H1 (cell line): Measurements from ENCODE around the gene CLEC19A. TPM values are rescaled to one million over a fixed set of nuclear protein-coding genes. Genes with fewer than 3 reads are reported as not detected.
A peak's percentile ranks its signal among the peaks of the same experiment; 100 is the strongest.

Source experiments
- CTCF ChIA-PET: fragments of 300-600 bp; sonication (Branson Sonifier 250); formaldehyde crosslinking; loops from one replicate; lab custom pipeline; 2021; ENCODE audit not compliant: partially characterized antibody; lab: Charles Lee
- POLR2A ChIA-PET: fragments of 300-600 bp; sonication (Branson Sonifier 250); formaldehyde crosslinking; loops from one replicate; lab custom pipeline; 2021; ENCODE audit warnings: inconsistent platforms; ENCODE audit not compliant: partially characterized antibody; lab: Charles Lee
- DNase-seq, 2 experiments: peaks; one replicate each; pipeline versions ENCODE4 v3.0.0 to v3.0.0-alpha.2; 2010 to 2022; ENCODE audit warnings: low spot score in 2 of 2, low read depth in 1 of 2, mixed read lengths in 1 of 2
- FAIRE-seq: peaks from 2 replicates; lab custom pipeline; 2011; peaks lifted over from hg19 to GRCh38; lab: Jason Lieb, UNC
- H2AFZ ChIP-seq: 2 replicates; pipeline ENCODE4 v1.8.1; 2012; ENCODE audit warnings: low read length, inconsistent platforms
- H2AK5ac ChIP-seq: 2 replicates; pipeline ENCODE4 v1.6.1; 2013; ENCODE audit warnings: low read depth, low read length
- H2BK120ac ChIP-seq: replicated peaks from 2 replicates; pipeline ENCODE3; 2013; ENCODE audit warnings: low read depth, low read length, inconsistent platforms
- H2BK12ac ChIP-seq: 2 replicates; pipeline ENCODE4 v1.6.1; 2013; ENCODE audit warnings: low read depth, low read length
- H2BK15ac ChIP-seq: 2 replicates; pipeline ENCODE4 v1.6.1; 2013; ENCODE audit warnings: low read length
- H2BK20ac ChIP-seq: 2 replicates; pipeline ENCODE4 v1.6.1; 2013; ENCODE audit warnings: low read length
- H2BK5ac ChIP-seq: 2 replicates; pipeline ENCODE4 v1.6.1; 2013; ENCODE audit warnings: low read depth, low read length
- H3K14ac ChIP-seq: 2 replicates; pipeline ENCODE4 v1.6.1; 2013; ENCODE audit warnings: inconsistent platforms; ENCODE audit not compliant: insufficient read length
- H3K18ac ChIP-seq: 2 replicates; pipeline ENCODE4 v1.6.1; 2013; ENCODE audit warnings: low read length; ENCODE audit errors: extremely low read depth
- H3K23ac ChIP-seq: 2 replicates; pipeline ENCODE4 v1.6.1; 2013; ENCODE audit warnings: inconsistent platforms; ENCODE audit not compliant: insufficient read length
- H3K23me2 ChIP-seq: 2 replicates; pipeline ENCODE4 v1.6.1; 2013; ENCODE audit warnings: low read depth, low read length
- H3K27ac ChIP-seq: 2 replicates; pipeline ENCODE4 v1.6.1; 2011; ENCODE audit warnings: low read depth, low read length, inconsistent platforms
- H3K27me3 ChIP-seq, 4 experiments: replicated peaks in 1 of 4; 1 replicate in 1 of 4; 2 replicates in 3 of 4; pipeline versions ENCODE4 v1.6.1 to v1.8.1; 2011 to 2013; ENCODE audit warnings: low read length in 3 of 4, mild to moderate bottlenecking in 3 of 4, inconsistent platforms in 2 of 4, mixed read lengths in 2 of 4, moderate library complexity in 1 of 4; ENCODE audit not compliant: control insufficient read depth in 3 of 4, insufficient read depth in 3 of 4; ENCODE audit errors: extremely low read depth in 1 of 4
- H3K36me3 ChIP-seq, 4 experiments: 2 replicates each; pipeline versions ENCODE4 v1.6.1 to v1.8.1; 2011 to 2013; ENCODE audit warnings: mild to moderate bottlenecking in 4 of 4, low read length in 3 of 4, moderate library complexity in 2 of 4, control low read depth in 1 of 4, inconsistent platforms in 1 of 4; ENCODE audit not compliant: insufficient read depth in 4 of 4, control insufficient read depth in 2 of 4
- H3K4ac ChIP-seq: replicated peaks from 2 replicates; pipeline ENCODE3; 2013; ENCODE audit warnings: low read length, low read depth, mixed read lengths, inconsistent platforms; ENCODE audit not compliant: insufficient read length
- H3K4me1 ChIP-seq, 4 experiments: replicated peaks in 1 of 4; 1 replicate in 1 of 4; 2 replicates in 3 of 4; pipeline versions ENCODE4 v1.6.1 to v1.8.1; 2011 to 2013; ENCODE audit warnings: low read length in 3 of 4, inconsistent platforms in 2 of 4, mixed read lengths in 1 of 4; ENCODE audit not compliant: insufficient read depth in 4 of 4, control insufficient read depth in 3 of 4
- H3K4me2 ChIP-seq, 2 experiments: 2 replicates each; pipeline versions ENCODE4 v1.6.1 to v1.8.1; 2011 to 2013; ENCODE audit warnings: low read depth in 2 of 2, low read length in 2 of 2, control low read depth in 1 of 2, inconsistent platforms in 1 of 2, mild to moderate bottlenecking in 1 of 2; ENCODE audit not compliant: insufficient read depth in 1 of 2
- H3K4me3 ChIP-seq, 4 experiments: fragments of 200-600, 300-600 bp in 1 of 4; sonication (generic), shearing (Covaris generic), sonication (Bioruptor Twin) in 1 of 4; 2 replicates each; pipeline versions ENCODE4 v1.5.1 to v1.8.1; 2011 to 2016; ENCODE audit warnings: low read length in 4 of 4, low read depth in 3 of 4, control low read depth in 2 of 4, inconsistent platforms in 2 of 4, mild to moderate bottlenecking in 2 of 4, mixed read lengths in 1 of 4, moderate library complexity in 1 of 4; ENCODE audit not compliant: insufficient read depth in 2 of 4; ENCODE audit errors: extremely low read depth in 1 of 4
- H3K56ac ChIP-seq: replicated peaks from 2 replicates; pipeline ENCODE3; 2013; ENCODE audit warnings: low read depth, mild to moderate bottlenecking, mixed read lengths, low read length, inconsistent platforms; ENCODE audit not compliant: insufficient read length
- H3K79me1 ChIP-seq: 2 replicates; pipeline ENCODE4 v1.6.1; 2013; ENCODE audit warnings: low read depth, low read length, control low read depth
- H3K79me2 ChIP-seq, 2 experiments: 2 replicates each; pipeline versions ENCODE4 v1.6.1 to v1.8.1; 2012 to 2013; ENCODE audit warnings: low read length in 2 of 2, mild to moderate bottlenecking in 2 of 2, inconsistent platforms in 1 of 2; ENCODE audit not compliant: insufficient read depth in 2 of 2, control insufficient read depth in 1 of 2
- H3K9ac ChIP-seq, 4 experiments: replicated peaks in 1 of 4; 1 replicate in 1 of 4; 2 replicates in 3 of 4; pipeline versions ENCODE4 v1.6.1 to v1.8.1; 2011 to 2013; ENCODE audit warnings: low read depth in 3 of 4, low read length in 3 of 4, control low read depth in 2 of 4, mild to moderate bottlenecking in 2 of 4, moderate library complexity in 2 of 4, inconsistent platforms in 1 of 4; ENCODE audit errors: extremely low read depth in 1 of 4
- H3K9me3 ChIP-seq, 2 experiments: 2 replicates each; pipeline versions ENCODE4 v1.6.1 to v1.8.1; 2012 to 2013; ENCODE audit warnings: mild to moderate bottlenecking in 2 of 2, moderate library complexity in 2 of 2, control low read depth in 1 of 2, inconsistent platforms in 1 of 2, low read depth in 1 of 2, low read length in 1 of 2, mixed read lengths in 1 of 2; ENCODE audit not compliant: insufficient read depth in 2 of 2
- H4K20me1 ChIP-seq, 2 experiments: replicated peaks in 1 of 2; 2 replicates each; pipeline versions ENCODE3 to v1.8.1; 2011 to 2013; ENCODE audit warnings: inconsistent platforms in 2 of 2, low read length in 2 of 2, mild to moderate bottlenecking in 1 of 2; ENCODE audit not compliant: insufficient read depth in 2 of 2, control insufficient read depth in 1 of 2
- H4K5ac ChIP-seq: 2 replicates; pipeline ENCODE4 v1.6.1; 2013; ENCODE audit warnings: low read length, low read depth, mixed read lengths, inconsistent platforms; ENCODE audit not compliant: insufficient read length
- H4K8ac ChIP-seq: 2 replicates; pipeline ENCODE4 v1.8.0; 2013; ENCODE audit warnings: mild to moderate bottlenecking, moderate library complexity, low read length, inconsistent platforms; ENCODE audit not compliant: insufficient read depth; ENCODE audit errors: extremely low read depth
- H4K91ac ChIP-seq: replicated peaks from 2 replicates; pipeline ENCODE3; 2013; ENCODE audit warnings: low read length, mixed read lengths, inconsistent platforms; ENCODE audit not compliant: insufficient read length
- BACH1 ChIP-seq: IDR thresholded peaks from 2 replicates; pipeline ENCODE4 v1.6.1; 2012; ENCODE audit warnings: low read length, improper control_type of control experiment
- MAFK ChIP-seq: IDR thresholded peaks from 2 replicates; pipeline ENCODE4 v1.6.1; 2012; ENCODE audit warnings: low read depth, mild to moderate bottlenecking, improper control_type of control experiment, low read length
- TAF7 ChIP-seq: optimal IDR thresholded peaks from 2 replicates; pipeline ENCODE3; 2011; ENCODE audit warnings: low read depth, mild to moderate bottlenecking, inconsistent platforms, low read length, moderate library complexity, borderline replicate concordance
- WGBS, 2 experiments: shearing (Covaris generic) in 1 of 2; methylation state at CpG; one replicate each; pipeline versions ENCODE4 v1.1.6 to v1.1.7; 2013 to 2015; ENCODE audit warnings: low lambda C conversion rate in 2 of 2, mixed read lengths in 2 of 2, inconsistent platforms in 1 of 2, low coverage in 1 of 2, missing lambda C conversion rate in 1 of 2; ENCODE audit not compliant: insufficient replicate concordance in 2 of 2, insufficient coverage in 1 of 2, insufficient read length in 1 of 2; ENCODE audit errors: extremely low coverage in 1 of 2, missing lambda C conversion rate in 1 of 2; 5-methylcytosine and 5-hydroxymethylcytosine counted together
- polyA plus RNA-seq, 7 experiments: library from polyadenylated mRNA; depleted of rRNA in 3 of 7; stranded (reverse) in 5 of 7; unstranded in 2 of 7; fragments of >200 nt in 5 of 7; fragments of 200-250 nt in 2 of 7; gene quantifications; 1 replicate in 5 of 7; 2 replicates in 1 of 7; 4 replicates in 1 of 7; pipeline versions ENCODE4 v1.2.1 to v1.2.3, GENCODE V29; 2011 to 2013; ENCODE audit warnings: missing spikeins in 2 of 7, mixed read lengths in 2 of 7
- total RNA-seq: library from RNA; stranded (reverse); fragmentation: NEBNext Ultra II Directional; extraction: Animal tissue kit (Norgen Biotek cat#: 25700); gene quantifications from 2 replicates; pipeline ENCODE4 v1.2.1, GENCODE V29; 2021
- TF ChIP-seq, protein P1 (sequence below): IDR thresholded peaks from 2 replicates; pipeline ENCODE4 v1.6.1; 2012; ENCODE audit warnings: inconsistent platforms

CLEC19A gene
- total and polyA plus RNA-seq, 2 of the 8 experiments (the other 6 are each of a cell fraction or from before 2014, with no cell fraction given), result 0.35 to 0.88 TPM

GRCh38 chr16:19304750-19305149, 19.2 kb downstream of the CLEC19A start:
- Histone ChIP-seq H3K4me1 (no peaks in the 10 kb centered on the region), H3K18ac (peak overlapping the region; percentile 64; the same call in 1 of the 2 replicates), H2BK12ac (peak overlapping the region; percentile 27; the same call in 1 of the 2 replicates), H3K23me2 (no peaks in the 10 kb centered on the region; the same call in 1 of the 2 replicates), H4K20me1 (no peaks in the 10 kb centered on the region), H3K23ac (no peak overlapping the region), H4K5ac (no peak overlapping the region), H3K36me3 (no peaks in the 10 kb centered on the region), H3K56ac (no peak overlapping the region), H3K4ac (no peak overlapping the region), H2BK15ac (0 out of 2 replicates have a peak overlapping the region, but pooled peaks have one; percentile 12), H3K27ac (no peak overlapping the region), H3K27me3 (no peaks in the 10 kb centered on the region), H4K8ac (no peak overlapping the region), H2AFZ (peak overlapping the region; percentile 49; the same call in 1 of the 2 replicates), H3K79me2 (no peaks in the 10 kb centered on the region), H4K91ac (no peak overlapping the region), H3K9ac (no peak overlapping the region), H3K9me3 (no peaks in the 10 kb centered on the region), H2BK20ac (no peak overlapping the region), H2BK120ac (no peak overlapping the region), H3K79me1 (no peaks in the 10 kb centered on the region), H2AK5ac (no peak overlapping the region), H3K4me3 (no peak overlapping the region), H3K4me2 (no peak overlapping the region), H3K14ac (no peak overlapping the region), H2BK5ac (no peak overlapping the region)
- ChIA-PET POLR2A (no interaction called here), CTCF (no interaction called here)
- DNase-seq (no peak), FAIRE-seq (no peak)
- TF ChIP-seq MAFK (peak; percentile 47; the same call in 1 of the 2 replicates), TAF7 (no peak), BACH1 (peak; percentile 32; the same call in 1 of the 2 replicates)
- TF ChIP-seq, protein P1, sequence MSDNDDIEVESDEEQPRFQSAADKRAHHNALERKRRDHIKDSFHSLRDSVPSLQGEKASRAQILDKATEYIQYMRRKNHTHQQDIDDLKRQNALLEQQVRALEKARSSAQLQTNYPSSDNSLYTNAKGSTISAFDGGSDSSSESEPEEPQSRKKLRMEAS, result peak; percentile 27; the same call in 1 of the 2 replicates
- 56% methylated on average over 2 of the region's 2 CpGs; no CpG with 5 or more reads in 1 of the 2 experiments for WGBS, 2 experiments
